WERI-Rb-1 (cell line): ENCODE data around the gene RSPH1.

Experiments
- DNase-seq: peaks from one replicate; pipeline ENCODE4 v3.0.0-alpha.2; 2020
- H3K27ac ChIP-seq: fragments of 250-450 bp; sonication (Bioruptor Pico); 2 replicates; pipeline ENCODE4 v1.5.1; 2020; ENCODE audit warnings: mild to moderate bottlenecking, moderate library complexity
- H3K27me3 ChIP-seq: fragments of 250-450 bp; sonication (Bioruptor Pico); 2 replicates; pipeline ENCODE4 v1.5.1; 2021; ENCODE audit warnings: mild to moderate bottlenecking, low read depth, moderate library complexity; ENCODE audit not compliant: insufficient read depth, severe bottlenecking
- H3K36me3 ChIP-seq: fragments of 250-450 bp; sonication (Bioruptor Pico); 2 replicates; pipeline ENCODE4 v1.5.1; 2020; ENCODE audit warnings: mild to moderate bottlenecking, moderate library complexity
- H3K4me3 ChIP-seq: 2 replicates; pipeline ENCODE4 v1.5.1; 2011; ENCODE audit warnings: low read depth, mild to moderate bottlenecking, control low read depth, low read length
- H3K9me3 ChIP-seq: fragments of 250-450 bp; sonication (Bioruptor Pico); 2 replicates; pipeline ENCODE4 v1.5.1; 2021; ENCODE audit warnings: mild to moderate bottlenecking, moderate library complexity; ENCODE audit not compliant: severe bottlenecking
- CTCF ChIP-seq: IDR thresholded peaks from 2 replicates; pipeline ENCODE4 v1.5.1; 2011; ENCODE audit warnings: low read depth, mild to moderate bottlenecking, control low read depth, inconsistent platforms, low read length

RSPH1 gene

GRCh38 chr21:42443876-42444744 lies 51.9 kb downstream of the RSPH1 start:
- no peak for TF ChIP-seq CTCF
- no peaks in the 10 kb centered on the region for H3K27me3 ChIP-seq
- H3K36me3 ChIP-seq: no peaks in the 10 kb centered on the region
- H3K4me3 ChIP-seq: no peak overlapping the region
- H3K9me3 ChIP-seq: no peaks in the 10 kb centered on the region
- H3K27ac ChIP-seq: no peak overlapping the region
- DNase-seq: no peak

- no peaks in the 10 kb centered on the region for H3K27me3 ChIP-seq
- no peaks in the 10 kb centered on the region for H3K9me3 ChIP-seq
- TF ChIP-seq CTCF: no peak
- no peak overlapping the region for H3K4me3 ChIP-seq
- no peak overlapping the region for H3K27ac ChIP-seq
- no peaks in the 10 kb centered on the region for H3K36me3 ChIP-seq
- no peak for DNase-seq
These were observed 52.7 kb downstream of the RSPH1 start for GRCh38 chr21:42443181-42443785.

GRCh38 chr21:42441963-42442362 lies 54.1 kb downstream of the RSPH1 start:
- Histone ChIP-seq H3K27me3 (no peaks in the 10 kb centered on the region), H3K9me3 (peaks cover 7% of the 10 kb centered on the region), H3K4me3 (no peak overlapping the region), H3K27ac (no peak overlapping the region), H3K36me3 (no peaks in the 10 kb centered on the region)
- DNase-seq: no peak
- no peak for TF ChIP-seq CTCF

- Histone ChIP-seq H3K27me3 (peaks cover 4% of the 10 kb centered on the region), H3K4me3 (no peak overlapping the region), H3K27ac (no peak overlapping the region), H3K9me3 (peaks cover 18% of the 10 kb centered on the region), H3K36me3 (no peaks in the 10 kb centered on the region)
- TF ChIP-seq CTCF: no peak
- no peak for DNase-seq
These were observed 55.7 kb downstream of the RSPH1 start for GRCh38 chr21:42440187-42440792.

GRCh38 chr21:42439284-42440186 lies 56.5 kb downstream of the RSPH1 start:
- Histone ChIP-seq H3K36me3 (no peaks in the 10 kb centered on the region), H3K27ac (no peak overlapping the region), H3K27me3 (peaks cover 6% of the 10 kb centered on the region), H3K4me3 (no peak overlapping the region), H3K9me3 (peaks cover 20% of the 10 kb centered on the region)
- no peak for DNase-seq
- TF ChIP-seq CTCF: no peak
